ENCODE data around the gene SH2B3. TPM values are rescaled to one million over a fixed set of nuclear protein-coding genes. Genes with fewer than 3 reads are reported as not detected.

SH2B3 gene
- total RNA-seq, 1 experiment from 2014 or later = 16.7 TPM

DNA sequence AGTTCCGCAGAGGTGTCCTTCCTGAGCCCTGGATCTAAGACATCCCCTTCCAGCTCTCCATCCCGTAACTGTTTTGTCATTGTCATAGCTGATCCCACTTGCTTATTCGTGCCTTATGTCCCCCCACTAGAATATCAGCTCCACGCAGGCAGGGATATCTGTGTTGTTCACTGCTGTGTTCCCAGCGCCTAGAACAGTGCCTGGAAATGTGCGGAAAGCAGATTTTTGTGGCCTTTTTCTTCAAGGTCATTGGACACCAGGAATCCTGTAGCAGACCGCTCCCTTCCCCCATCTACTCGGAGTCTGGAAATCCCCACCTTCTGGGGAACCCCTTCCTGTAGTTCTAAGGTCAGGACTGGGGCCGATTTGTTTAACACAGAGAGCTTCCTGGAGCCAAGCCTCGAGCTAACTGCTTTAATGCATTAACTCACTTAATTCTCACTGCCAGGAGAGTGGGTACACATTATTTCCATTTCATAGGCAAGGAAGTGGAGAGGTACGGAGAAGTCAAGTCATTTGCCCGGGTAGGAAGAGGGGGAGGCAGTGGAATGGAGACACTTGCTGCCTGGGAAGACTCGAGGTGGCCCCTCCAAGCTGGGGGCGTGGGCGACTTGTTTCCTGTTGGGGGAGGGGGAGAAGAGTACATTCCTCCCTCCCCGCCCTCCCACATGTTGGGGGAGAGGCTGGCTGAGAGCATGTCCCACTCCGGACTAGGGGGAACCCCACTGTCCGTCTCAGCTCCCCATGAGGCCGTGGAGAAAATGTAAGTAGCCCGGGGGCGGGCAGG lies 1.2 kb upstream of the SH2B3 start:
- H2AFZ ChIP-seq (ENCODE audit: low read length) = 0 out of 2 replicates have a peak overlapping the region, but pooled peaks have one; percentile 20
- no peaks in the 10 kb centered on the region for H3K36me3 ChIP-seq (ENCODE audit: insufficient read depth, low read length)
- H3K27ac ChIP-seq (ENCODE audit: low read length) = peak overlapping the region; percentile 89
- no peaks in the 10 kb centered on the region for H3K9me3 ChIP-seq (ENCODE audit: low read length)
- peaks cover 36% of the 10 kb centered on the region for H3K79me2 ChIP-seq (ENCODE audit: low read length)
- peak overlapping the region; percentile 78 for H3K4me3 ChIP-seq (ENCODE audit: low read length)
- H4K20me1 ChIP-seq (ENCODE audit: insufficient read depth, low read depth, low read length) = peaks cover 23% of the 10 kb centered on the region
- H3K9ac ChIP-seq (ENCODE audit: low read length) = peak overlapping the region; percentile 90
- H3K4me1 ChIP-seq (ENCODE audit: low read length) = peaks cover 53% of the 10 kb centered on the region
- peak overlapping the region; percentile 85 for H3K4me2 ChIP-seq (ENCODE audit: low read depth, low read length, poor library complexity, severe bottlenecking)
- H3K9me2 ChIP-seq (replicated peaks; ENCODE audit: insufficient read depth, low read length) = no peaks in the 10 kb centered on the region
- no peaks in the 10 kb centered on the region for H3K27me3 ChIP-seq (ENCODE audit: low read length)
- peak; percentile 77 for DNase-seq

DNA sequence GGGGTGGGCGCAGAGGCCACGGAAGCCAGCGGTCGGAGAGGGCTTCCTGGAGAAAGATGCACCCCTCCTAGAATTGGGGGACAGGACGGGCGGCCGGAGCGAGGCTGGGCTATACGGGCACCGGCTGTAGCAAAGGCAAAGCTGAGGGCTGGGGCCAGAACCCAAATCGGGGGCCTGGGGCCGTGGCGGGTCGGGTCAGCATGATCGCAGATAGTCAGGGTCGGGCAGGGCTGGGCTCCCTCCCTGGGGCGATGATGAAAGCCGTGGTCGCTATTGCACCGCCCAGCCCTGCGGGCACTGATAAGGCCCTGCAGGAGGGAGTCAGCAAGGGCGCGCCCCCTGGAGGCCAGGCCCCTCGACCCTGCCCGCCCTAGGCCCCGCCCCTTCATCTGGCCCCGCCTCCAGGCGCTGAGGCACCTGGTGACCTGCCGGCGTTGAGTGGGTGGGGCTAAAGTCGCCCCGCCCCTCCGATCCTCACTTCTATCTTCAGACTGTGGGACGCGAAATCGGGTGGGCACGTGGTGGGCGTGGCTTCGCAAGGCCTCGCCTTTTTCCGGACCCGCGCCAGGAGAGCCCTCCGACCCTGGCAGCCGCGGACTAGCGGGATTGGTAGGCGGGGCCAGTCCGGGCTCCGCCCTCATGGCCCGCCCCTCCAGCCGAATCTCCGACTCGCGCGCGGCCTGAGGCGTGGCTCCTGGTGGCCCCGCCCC lies 419 bp upstream of the SH2B3 start:
- DNase-seq = peak; percentile 99
- H3K9ac ChIP-seq (ENCODE audit: low read length) = peak overlapping the region; percentile 90
- peak overlapping the region; percentile 78 for H3K4me3 ChIP-seq (ENCODE audit: low read length)
- H3K9me3 ChIP-seq (ENCODE audit: low read length) = no peaks in the 10 kb centered on the region
- H3K36me3 ChIP-seq (ENCODE audit: insufficient read depth, low read length) = no peaks in the 10 kb centered on the region
- peaks cover 61% of the 10 kb centered on the region for H3K4me1 ChIP-seq (ENCODE audit: low read length)
- H3K79me2 ChIP-seq (ENCODE audit: low read length) = peaks cover 44% of the 10 kb centered on the region
- no peaks in the 10 kb centered on the region for H3K27me3 ChIP-seq (ENCODE audit: low read length)
- 0 out of 2 replicates have a peak overlapping the region, but pooled peaks have one; percentile 20 for H2AFZ ChIP-seq (ENCODE audit: low read length)
- peaks cover 25% of the 10 kb centered on the region for H4K20me1 ChIP-seq (ENCODE audit: insufficient read depth, low read depth, low read length)
- no peaks in the 10 kb centered on the region for H3K9me2 ChIP-seq (replicated peaks; ENCODE audit: insufficient read depth, low read length)
- H3K27ac ChIP-seq (ENCODE audit: low read length) = peak overlapping the region; percentile 89
- peak overlapping the region; percentile 85 for H3K4me2 ChIP-seq (ENCODE audit: low read depth, low read length, poor library complexity, severe bottlenecking)

DNA sequence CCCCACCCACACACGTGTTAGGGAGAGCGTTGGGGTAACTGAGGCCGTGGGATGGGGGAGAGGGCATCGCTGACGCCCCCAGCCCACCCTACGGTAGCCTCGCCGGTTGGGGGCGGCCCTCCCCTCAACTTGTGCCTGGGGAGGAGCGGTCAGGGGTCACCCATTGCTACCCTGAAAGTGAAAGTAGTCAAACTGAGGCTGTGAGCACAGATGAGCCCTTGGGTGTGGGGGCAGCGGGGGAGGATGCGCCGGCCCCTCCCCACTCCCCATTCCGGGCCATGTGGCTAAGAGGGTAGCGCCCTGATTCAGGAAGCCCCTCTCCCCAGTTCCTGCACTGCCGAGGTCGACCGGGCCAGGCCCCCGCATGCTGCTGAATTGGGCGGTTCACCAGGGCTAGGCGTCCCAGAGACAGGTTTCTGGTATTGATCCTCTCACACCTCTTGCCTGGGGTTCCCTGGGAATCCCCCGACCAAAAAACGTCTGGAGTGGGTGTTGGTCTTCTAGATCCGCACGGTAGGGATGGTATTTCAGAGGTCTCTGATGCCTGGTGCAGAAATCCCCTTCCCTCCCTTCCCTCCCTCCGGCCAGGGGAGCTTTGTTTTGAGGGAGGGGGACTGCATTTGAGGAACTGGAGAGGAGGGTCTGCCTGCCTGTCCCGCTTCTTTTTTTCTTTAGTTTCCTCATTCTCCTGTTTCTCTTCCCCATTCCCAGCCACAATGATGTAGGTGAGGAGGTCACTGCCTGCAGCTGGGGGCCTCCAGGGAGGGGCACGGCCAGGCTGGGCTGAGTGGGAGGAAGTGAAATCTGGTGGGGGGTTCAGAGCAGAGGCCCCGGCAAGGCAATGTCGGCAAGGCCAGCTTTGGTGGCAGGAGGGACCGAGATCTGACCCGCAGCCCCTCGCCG lies 1.0 kb downstream of the SH2B3 start:
- H3K4me2 ChIP-seq (ENCODE audit: low read depth, low read length, poor library complexity, severe bottlenecking) = peak overlapping the region; percentile 83
- H3K4me3 ChIP-seq (ENCODE audit: low read length) = peak overlapping the region; percentile 97
- no peak overlapping the region for H2AFZ ChIP-seq (ENCODE audit: low read length)
- no peaks in the 10 kb centered on the region for H3K9me2 ChIP-seq (replicated peaks; ENCODE audit: insufficient read depth, low read length)
- H3K79me2 ChIP-seq (ENCODE audit: low read length) = peaks cover 58% of the 10 kb centered on the region
- H3K9ac ChIP-seq (ENCODE audit: low read length) = peak overlapping the region; percentile 96
- DNase-seq = peak; percentile 71
- H4K20me1 ChIP-seq (ENCODE audit: insufficient read depth, low read depth, low read length) = peaks cover 25% of the 10 kb centered on the region
- H3K27me3 ChIP-seq (ENCODE audit: low read length) = no peaks in the 10 kb centered on the region
- H3K9me3 ChIP-seq (ENCODE audit: low read length) = no peaks in the 10 kb centered on the region
- no peaks in the 10 kb centered on the region for H3K36me3 ChIP-seq (ENCODE audit: insufficient read depth, low read length)
- H3K27ac ChIP-seq (ENCODE audit: low read length) = peak overlapping the region; percentile 85
- peaks cover 73% of the 10 kb centered on the region for H3K4me1 ChIP-seq (ENCODE audit: low read length)

DNA sequence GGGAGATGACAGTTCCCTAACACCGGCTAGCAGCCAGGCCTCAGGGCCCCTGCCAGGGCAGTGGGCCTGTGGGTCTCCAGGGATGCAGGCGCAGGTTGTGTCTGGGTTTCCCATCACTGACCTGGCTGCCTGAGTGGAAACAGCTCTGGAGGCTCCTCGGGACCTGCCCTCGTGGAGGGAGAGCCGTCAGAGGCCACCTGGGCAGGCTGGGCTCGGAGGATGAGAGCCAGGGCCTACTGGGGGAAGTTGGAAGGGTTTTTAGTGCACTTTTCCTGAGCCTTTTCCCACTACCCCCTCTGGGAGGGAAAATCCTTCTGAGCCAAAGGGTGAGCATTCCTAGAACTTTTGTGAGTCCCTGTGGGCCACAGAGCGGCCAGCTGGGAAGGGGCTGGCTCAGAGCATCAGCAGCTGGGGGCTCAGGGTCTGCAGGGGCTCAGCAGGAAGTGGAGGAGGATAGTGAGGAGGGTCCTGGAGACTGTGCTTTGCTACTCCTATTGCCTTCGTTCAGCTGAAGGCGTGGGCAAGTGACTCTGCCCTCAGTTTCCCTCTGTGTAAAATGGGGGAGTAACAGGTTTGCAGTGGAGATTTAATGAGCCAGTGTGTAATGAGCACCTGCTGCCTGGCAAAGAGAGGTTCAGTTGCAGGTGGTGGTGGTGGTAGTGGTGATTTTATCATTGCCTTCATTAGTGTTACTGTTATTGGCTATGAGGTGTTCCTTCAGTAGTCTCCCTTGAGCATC lies 1.8 kb downstream of the SH2B3 start:
- H3K9me3 ChIP-seq (ENCODE audit: low read length) = no peaks in the 10 kb centered on the region
- H3K9ac ChIP-seq (ENCODE audit: low read length) = peak overlapping the region; percentile 96
- DNase-seq = no peak
- peak overlapping the region; percentile 85 for H3K27ac ChIP-seq (ENCODE audit: low read length)
- peaks cover 78% of the 10 kb centered on the region for H3K4me1 ChIP-seq (ENCODE audit: low read length)
- no peaks in the 10 kb centered on the region for H3K27me3 ChIP-seq (ENCODE audit: low read length)
- peaks cover 66% of the 10 kb centered on the region for H3K79me2 ChIP-seq (ENCODE audit: low read length)
- H4K20me1 ChIP-seq (ENCODE audit: insufficient read depth, low read depth, low read length) = peaks cover 25% of the 10 kb centered on the region
- H3K9me2 ChIP-seq (replicated peaks; ENCODE audit: insufficient read depth, low read length) = no peaks in the 10 kb centered on the region
- H2AFZ ChIP-seq (ENCODE audit: low read length) = no peak overlapping the region
- peak overlapping the region; percentile 83 for H3K4me2 ChIP-seq (ENCODE audit: low read depth, low read length, poor library complexity, severe bottlenecking)
- H3K36me3 ChIP-seq (ENCODE audit: insufficient read depth, low read length) = no peaks in the 10 kb centered on the region
- peak overlapping the region; percentile 97 for H3K4me3 ChIP-seq (ENCODE audit: low read length)

DNA sequence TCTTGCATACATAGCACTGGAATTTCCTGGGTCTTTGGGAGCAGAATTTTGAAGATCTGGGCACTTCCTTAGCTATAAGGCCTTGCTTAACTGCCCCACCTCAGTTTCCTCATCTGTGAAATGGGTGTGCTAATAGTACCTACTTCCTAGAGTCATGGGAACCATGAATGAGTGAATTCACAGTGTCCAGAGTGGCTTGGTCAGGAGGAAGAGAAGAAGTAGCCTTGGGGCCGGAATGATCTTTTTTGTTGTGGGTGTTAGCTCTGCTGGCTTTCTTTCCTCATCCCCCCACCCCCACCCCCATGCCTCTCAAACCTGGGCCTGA lies 2.4 kb downstream of the SH2B3 start:
- Histone ChIP-seq H3K27me3 (ENCODE audit: low read length) (no peaks in the 10 kb centered on the region), H3K9ac (ENCODE audit: low read length) (peak overlapping the region; percentile 96; the same call in 1 of the 2 replicates), H3K4me3 (ENCODE audit: low read length) (peak overlapping the region; percentile 97; the same call in 1 of the 2 replicates), H3K36me3 (ENCODE audit: insufficient read depth, low read length) (no peaks in the 10 kb centered on the region), H3K79me2 (ENCODE audit: low read length) (peaks cover 71% of the 10 kb centered on the region), H3K4me1 (ENCODE audit: low read length) (peaks cover 72% of the 10 kb centered on the region), H4K20me1 (ENCODE audit: insufficient read depth, low read depth, low read length) (peaks cover 25% of the 10 kb centered on the region), H2AFZ (ENCODE audit: low read length) (no peak overlapping the region), H3K27ac (ENCODE audit: low read length) (peak overlapping the region; percentile 85), H3K9me3 (ENCODE audit: low read length) (no peaks in the 10 kb centered on the region), H3K9me2 (replicated peaks; ENCODE audit: insufficient read depth, low read length) (no peaks in the 10 kb centered on the region), H3K4me2 (ENCODE audit: low read depth, low read length, poor library complexity, severe bottlenecking) (peak overlapping the region; percentile 83)
- DNase-seq = no peak

DNA sequence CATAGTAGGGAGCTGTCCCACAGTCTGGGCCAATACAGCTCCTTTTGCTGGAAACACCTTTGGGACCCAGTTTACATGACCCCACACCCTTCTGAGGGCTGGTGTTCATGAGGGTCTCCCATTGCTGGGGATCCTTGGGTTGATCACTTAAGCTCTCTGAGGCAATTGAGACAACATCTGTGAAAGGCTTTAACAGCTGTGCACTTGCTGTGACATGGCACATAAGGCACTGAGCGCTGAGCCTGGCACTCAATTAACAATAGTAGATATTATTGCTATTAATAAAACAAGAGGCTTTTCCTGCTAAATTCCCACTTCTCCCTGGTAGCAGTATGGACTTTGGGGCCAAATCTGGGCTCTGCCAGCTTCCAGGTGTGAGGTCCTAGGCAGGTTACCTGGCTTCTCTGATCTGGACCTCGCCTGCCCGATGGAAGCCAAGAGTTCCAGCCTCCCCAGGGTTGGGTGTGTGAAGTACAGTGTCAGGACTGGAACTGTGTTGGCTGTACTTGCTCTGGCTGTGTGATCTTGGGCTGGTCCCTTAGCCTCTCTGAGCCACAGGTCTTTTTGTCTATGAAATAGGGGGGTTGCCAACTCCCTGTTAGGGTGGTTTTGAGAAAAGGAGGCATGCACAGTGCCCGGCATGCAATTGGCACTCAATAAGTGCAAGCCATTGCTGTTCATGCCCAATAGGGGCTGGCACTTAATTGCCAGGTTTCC lies 3.1 kb downstream of the SH2B3 start:
- peak overlapping the region; percentile 76 for H3K27ac ChIP-seq (ENCODE audit: low read length)
- no peak for DNase-seq
- no peaks in the 10 kb centered on the region for H3K36me3 ChIP-seq (ENCODE audit: insufficient read depth, low read length)
- peak overlapping the region; percentile 83 for H3K4me2 ChIP-seq (ENCODE audit: low read depth, low read length, poor library complexity, severe bottlenecking)
- H3K9me2 ChIP-seq (replicated peaks; ENCODE audit: insufficient read depth, low read length) = no peaks in the 10 kb centered on the region
- H3K9me3 ChIP-seq (ENCODE audit: low read length) = no peaks in the 10 kb centered on the region
- H3K79me2 ChIP-seq (ENCODE audit: low read length) = peaks cover 79% of the 10 kb centered on the region
- peak overlapping the region; percentile 97; the same call in 1 of the 2 replicates for H3K4me3 ChIP-seq (ENCODE audit: low read length)
- peaks cover 25% of the 10 kb centered on the region for H4K20me1 ChIP-seq (ENCODE audit: insufficient read depth, low read depth, low read length)
- no peak overlapping the region for H2AFZ ChIP-seq (ENCODE audit: low read length)
- H3K4me1 ChIP-seq (ENCODE audit: low read length) = peaks cover 65% of the 10 kb centered on the region
- no peaks in the 10 kb centered on the region for H3K27me3 ChIP-seq (ENCODE audit: low read length)
- H3K9ac ChIP-seq (ENCODE audit: low read length) = peak overlapping the region; percentile 96

DNA sequence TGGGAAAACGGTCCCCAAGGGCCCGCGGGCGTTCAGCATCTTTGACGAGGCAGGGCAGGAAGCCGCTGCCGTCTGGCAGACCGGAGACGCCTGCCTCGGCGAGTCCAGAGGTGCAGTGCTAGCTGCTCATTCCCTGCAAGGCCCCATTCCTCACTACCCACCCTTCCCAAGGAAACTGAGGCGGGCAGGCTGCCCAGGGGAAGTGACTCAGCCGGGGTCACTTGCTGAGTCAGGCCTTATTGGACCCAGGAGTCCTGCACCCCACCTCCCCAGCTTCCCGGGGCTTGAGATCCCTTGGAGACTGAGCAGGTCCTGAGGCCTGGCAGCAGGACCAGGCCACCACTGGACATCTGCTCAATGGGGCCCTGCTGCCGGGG lies 3.7 kb downstream of the SH2B3 start:
- Histone ChIP-seq H4K20me1 (ENCODE audit: insufficient read depth, low read depth, low read length) (peaks cover 25% of the 10 kb centered on the region), H2AFZ (ENCODE audit: low read length) (no peak overlapping the region), H3K9ac (ENCODE audit: low read length) (peak overlapping the region; percentile 96), H3K9me3 (ENCODE audit: low read length) (no peaks in the 10 kb centered on the region), H3K4me1 (ENCODE audit: low read length) (peaks cover 59% of the 10 kb centered on the region), H3K4me2 (ENCODE audit: low read depth, low read length, poor library complexity, severe bottlenecking) (peak overlapping the region; percentile 83), H3K79me2 (ENCODE audit: low read length) (peaks cover 84% of the 10 kb centered on the region), H3K4me3 (ENCODE audit: low read length) (peak overlapping the region; percentile 97; the same call in 1 of the 2 replicates), H3K36me3 (ENCODE audit: insufficient read depth, low read length) (no peaks in the 10 kb centered on the region), H3K27me3 (ENCODE audit: low read length) (no peaks in the 10 kb centered on the region), H3K9me2 (replicated peaks; ENCODE audit: insufficient read depth, low read length) (no peaks in the 10 kb centered on the region), H3K27ac (ENCODE audit: low read length) (peak overlapping the region; percentile 76)
- DNase-seq = no peak
